ENCODE data around the gene SMYD1. TPM values are rescaled to one million over a fixed set of nuclear protein-coding genes. Genes with fewer than 3 reads are reported as not detected.

SMYD1 gene
- total RNA-seq, 1 donor from 2014 or later = not detected

DNA sequence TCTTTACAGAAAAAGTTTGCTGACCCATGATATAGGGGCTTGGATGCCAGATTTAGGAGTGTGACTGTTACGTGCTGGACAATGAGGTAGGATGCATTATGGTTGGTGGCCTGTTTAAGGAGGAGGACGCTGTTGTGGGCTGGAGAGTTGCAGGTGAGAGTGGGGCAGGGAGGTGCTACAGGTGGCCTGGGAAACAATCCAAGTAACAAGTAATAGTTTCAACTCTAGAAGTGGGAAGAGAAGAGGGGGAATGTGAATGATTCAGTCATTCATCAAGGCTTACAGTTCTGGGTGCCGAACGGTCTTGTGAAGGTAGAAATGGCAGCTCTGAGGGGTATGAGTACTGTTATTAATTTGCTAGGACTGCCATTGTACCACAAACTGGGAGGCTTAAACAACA, 54.1 kb downstream of the SMYD1 start:
- intact Hi-C loops (cut with micrococcal nuclease) = no loop called here
- no peak overlapping the region for H3K4me3 Mint-ChIP-seq

DNA sequence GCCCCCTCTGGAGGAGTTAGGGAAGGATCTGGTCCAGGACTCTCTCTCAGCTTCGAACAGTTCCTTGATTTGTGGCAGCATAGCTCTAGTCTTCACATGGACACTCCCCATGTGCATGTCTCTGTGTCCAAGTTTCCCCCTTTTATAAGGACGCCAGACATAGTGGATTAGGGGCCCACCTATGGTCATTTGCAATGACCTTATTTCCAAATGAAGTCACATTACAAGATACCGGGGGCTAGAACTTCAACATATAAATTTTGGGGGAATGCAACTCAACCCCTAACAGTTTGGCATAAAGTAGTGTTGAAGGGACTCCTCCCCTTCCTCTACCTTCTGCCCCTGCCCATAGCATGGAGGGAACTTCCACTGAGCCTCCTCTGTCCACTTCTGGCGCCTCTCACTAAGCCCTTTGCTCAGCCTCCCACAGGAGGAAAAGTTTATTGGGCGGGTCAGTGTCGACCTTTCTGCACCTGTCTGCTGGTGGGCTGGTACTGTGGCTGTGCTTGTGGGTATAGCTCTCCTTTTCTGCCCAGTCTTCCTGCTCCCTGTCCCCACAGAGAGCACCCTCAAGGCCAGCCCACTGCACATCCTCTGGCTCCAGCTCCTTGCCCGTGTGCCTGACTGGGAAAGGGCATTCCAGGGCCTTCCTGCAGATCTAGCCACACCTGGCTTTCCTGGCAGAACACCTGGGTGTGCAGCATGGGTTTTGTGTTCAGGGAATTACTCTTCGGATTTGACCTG, 54.7 kb downstream of the SMYD1 start:
- Mint-ChIP-seq H3K27me3 (ENCODE audit: insufficient read depth) (peaks cover 10% of the 10 kb centered on the region), H3K4me3 (no peak overlapping the region), H3K27ac (no peak overlapping the region), H3K36me3 (ENCODE audit: low read depth) (no peaks in the 10 kb centered on the region), H3K4me1 (ENCODE audit: low read depth) (no peaks in the 10 kb centered on the region), H3K9me3 (no peaks in the 10 kb centered on the region)
- intact Hi-C loops (cut with micrococcal nuclease) = no loop called here
- DNase-seq (ENCODE audit: low spot score) = no peak

More for the DNA sequence above, 54.1 kb downstream of the SMYD1 start:
- Mint-ChIP-seq H3K36me3 (ENCODE audit: low read depth) (no peaks in the 10 kb centered on the region), H3K27me3 (ENCODE audit: insufficient read depth) (peaks cover 10% of the 10 kb centered on the region), H3K27ac (no peak overlapping the region), H3K4me1 (ENCODE audit: low read depth) (no peaks in the 10 kb centered on the region), H3K9me3 (no peaks in the 10 kb centered on the region)
- no peak for DNase-seq (ENCODE audit: low spot score)

DNA sequence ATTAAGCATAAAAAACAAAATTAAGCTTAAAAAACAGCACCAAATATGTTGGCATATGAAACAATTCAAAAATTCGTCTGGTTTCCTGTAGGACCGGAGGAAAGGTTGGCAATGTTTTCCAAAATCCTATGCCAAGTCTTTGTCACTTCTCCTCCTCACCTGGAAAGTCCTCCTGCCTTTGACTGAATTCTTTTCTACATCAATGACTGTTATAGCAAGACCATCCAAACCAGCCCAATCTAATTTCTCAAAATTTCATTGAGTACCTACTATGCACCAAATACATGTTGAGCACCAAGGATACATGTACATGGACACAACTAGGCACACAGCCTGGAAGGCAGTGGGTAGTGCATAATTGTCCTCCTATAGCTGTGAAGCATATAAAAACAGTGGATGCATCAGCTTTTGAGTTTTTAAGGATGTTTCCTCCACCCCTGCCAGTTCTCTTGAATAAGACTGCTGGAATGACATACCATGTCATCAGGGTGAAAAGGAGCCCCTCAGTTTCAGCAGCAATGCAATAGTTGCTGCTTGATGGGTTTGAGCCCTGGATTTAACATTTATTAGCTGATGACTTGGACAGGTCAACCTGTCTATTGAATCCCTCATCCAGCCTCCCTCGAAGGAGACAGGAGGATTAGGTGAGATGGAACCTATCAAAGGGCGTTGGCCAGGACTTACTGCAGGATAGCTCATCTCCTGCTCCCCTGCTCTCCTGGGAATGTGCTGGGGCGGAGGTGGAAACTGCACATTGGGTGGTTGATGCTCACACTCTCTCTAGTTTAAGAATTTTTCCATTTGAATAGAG, 55.7 kb downstream of the SMYD1 start:
- Mint-ChIP-seq H3K4me3 (no peak overlapping the region), H3K4me1 (ENCODE audit: low read depth) (no peaks in the 10 kb centered on the region), H3K27me3 (ENCODE audit: insufficient read depth) (peaks cover 8% of the 10 kb centered on the region), H3K36me3 (ENCODE audit: low read depth) (no peaks in the 10 kb centered on the region), H3K27ac (no peak overlapping the region), H3K9me3 (no peaks in the 10 kb centered on the region)
- intact Hi-C loops (cut with micrococcal nuclease) = no loop called here
- no peak for DNase-seq (ENCODE audit: low spot score)

- intact Hi-C loops (cut with micrococcal nuclease) = no loop called here
- Mint-ChIP-seq H3K27ac (no peak overlapping the region), H3K36me3 (ENCODE audit: low read depth) (no peaks in the 10 kb centered on the region), H3K27me3 (ENCODE audit: insufficient read depth) (peaks cover 8% of the 10 kb centered on the region), H3K4me1 (ENCODE audit: low read depth) (no peaks in the 10 kb centered on the region), H3K9me3 (no peaks in the 10 kb centered on the region), H3K4me3 (no peak overlapping the region)
- no peak for DNase-seq (ENCODE audit: low spot score)
Measured at GRCh38 chr2:88123975-88124917, 56.6 kb downstream of the SMYD1 start.

DNA sequence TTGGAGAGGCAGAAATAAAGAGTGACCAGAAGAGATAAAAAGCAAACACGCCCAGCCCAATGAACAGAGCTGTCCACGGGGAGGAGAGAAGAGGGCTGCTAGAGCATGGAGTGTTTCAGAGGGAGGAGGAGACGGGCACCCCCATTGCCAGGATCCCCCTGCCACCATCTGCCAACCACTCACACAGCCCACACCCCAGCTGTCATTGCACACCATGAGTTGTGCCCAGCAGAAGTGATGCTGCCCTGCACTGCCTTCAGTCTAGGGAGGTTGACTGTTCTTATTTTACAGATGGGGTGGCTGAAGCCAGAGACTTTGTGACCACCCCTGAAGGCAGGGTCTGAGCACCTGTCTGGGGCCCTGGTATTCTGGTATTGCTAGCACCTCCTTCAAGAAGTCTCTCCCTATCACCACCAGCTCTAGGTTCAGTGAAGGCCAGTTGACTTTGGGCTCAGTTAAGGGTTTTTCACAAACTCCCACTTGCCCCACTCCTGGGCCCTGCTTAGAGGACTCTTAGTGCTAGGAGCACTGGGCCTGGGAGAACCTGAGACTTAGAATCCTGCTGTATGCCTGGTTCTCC, 57.8 kb downstream of the SMYD1 start:
- DNase-seq (ENCODE audit: low spot score) = no peak
- no peak overlapping the region for H3K27ac Mint-ChIP-seq
- no peak overlapping the region for H3K4me3 Mint-ChIP-seq
- H3K4me1 Mint-ChIP-seq (ENCODE audit: low read depth) = no peaks in the 10 kb centered on the region
- intact Hi-C loops (cut with micrococcal nuclease) = no loop called here
- no peaks in the 10 kb centered on the region for H3K9me3 Mint-ChIP-seq
- peaks cover 4% of the 10 kb centered on the region for H3K27me3 Mint-ChIP-seq (ENCODE audit: insufficient read depth)
- H3K36me3 Mint-ChIP-seq (ENCODE audit: low read depth) = no peaks in the 10 kb centered on the region

GRCh38 chr2:88125924-88126771, 58.5 kb downstream of the SMYD1 start:
- intact Hi-C loops (cut with micrococcal nuclease) = no loop called here
- Mint-ChIP-seq H3K36me3 (ENCODE audit: low read depth) (no peaks in the 10 kb centered on the region), H3K27ac (no peak overlapping the region), H3K4me3 (no peak overlapping the region), H3K27me3 (ENCODE audit: insufficient read depth) (peaks cover 4% of the 10 kb centered on the region), H3K9me3 (no peaks in the 10 kb centered on the region), H3K4me1 (ENCODE audit: low read depth) (no peaks in the 10 kb centered on the region)
- DNase-seq (ENCODE audit: low spot score) = no peak

GRCh38 chr2:88126772-88127637, 59.4 kb downstream of the SMYD1 start:
- Mint-ChIP-seq H3K27ac (no peak overlapping the region), H3K36me3 (ENCODE audit: low read depth) (no peaks in the 10 kb centered on the region), H3K27me3 (ENCODE audit: insufficient read depth) (peaks cover 4% of the 10 kb centered on the region), H3K4me3 (no peak overlapping the region), H3K9me3 (no peaks in the 10 kb centered on the region), H3K4me1 (ENCODE audit: low read depth) (no peaks in the 10 kb centered on the region)
- intact Hi-C loops (cut with micrococcal nuclease) = no loop called here
- DNase-seq (ENCODE audit: low spot score) = no peak

DNA sequence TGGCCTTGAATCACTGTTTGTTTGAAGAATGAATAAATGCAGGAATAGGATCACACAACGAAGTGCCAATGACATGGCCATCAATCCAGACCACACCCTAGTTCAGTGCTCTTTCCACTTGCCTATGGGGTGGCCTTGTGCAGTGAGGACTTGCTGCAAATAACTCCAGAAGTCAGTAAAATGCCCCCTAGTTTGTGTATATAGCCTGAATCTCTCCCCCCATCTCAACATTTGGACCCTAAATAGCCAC, 59.9 kb downstream of the SMYD1 start:
- no peak overlapping the region for H3K4me3 Mint-ChIP-seq
- H3K27me3 Mint-ChIP-seq (ENCODE audit: insufficient read depth) = peaks cover 4% of the 10 kb centered on the region
- no peak for DNase-seq (ENCODE audit: low spot score)
- no peak overlapping the region for H3K27ac Mint-ChIP-seq
- H3K4me1 Mint-ChIP-seq (ENCODE audit: low read depth) = no peaks in the 10 kb centered on the region
- no peaks in the 10 kb centered on the region for H3K36me3 Mint-ChIP-seq (ENCODE audit: low read depth)
- H3K9me3 Mint-ChIP-seq = no peaks in the 10 kb centered on the region
- intact Hi-C loops (cut with micrococcal nuclease) = no loop called here

DNA sequence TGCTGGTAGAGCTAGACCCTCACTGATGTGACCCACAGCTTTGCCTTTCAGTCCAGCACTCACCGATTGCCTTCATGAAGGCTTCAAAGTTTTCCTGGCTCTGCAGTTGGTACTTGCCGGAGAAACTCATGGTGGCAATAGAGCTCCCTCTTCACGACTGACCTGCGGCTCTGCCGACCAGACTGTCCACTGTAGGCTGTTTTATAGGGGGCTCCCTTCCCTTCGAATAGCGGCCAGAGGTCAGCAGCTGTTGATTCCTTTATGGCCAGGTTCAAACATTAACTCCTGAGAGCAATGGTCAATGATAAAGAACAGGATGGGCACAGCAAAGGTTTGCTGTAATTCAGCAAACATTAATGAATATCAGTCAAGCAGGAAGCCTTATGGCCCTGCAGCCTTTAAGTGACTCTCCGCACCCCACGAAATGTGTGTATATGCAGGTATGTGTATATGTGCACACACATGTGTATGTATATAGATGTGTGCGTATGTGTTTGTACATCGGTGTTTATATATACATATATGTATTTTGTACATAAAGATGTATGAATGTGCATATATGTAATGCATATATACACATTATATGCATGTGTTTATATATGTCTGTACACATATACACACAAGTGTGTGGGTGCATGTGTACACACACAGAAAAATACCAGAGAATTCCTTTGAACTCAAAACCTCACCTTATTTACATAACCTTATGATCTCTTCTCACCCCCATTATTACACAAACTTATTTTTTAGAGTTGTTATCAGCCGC, 60.4 kb downstream of the SMYD1 start, which contains the start of gene FABP1:
TSS of gene FABP1 (minus strand) at position 175 of the 766 bp plus-strand sequence. CDS start at position 130, 45 bp downstream.
- DNase-seq (ENCODE audit: low spot score) = no peak
- no peak within 1 kb of the TSS for H3K27ac Mint-ChIP-seq
- no peaks in the 10 kb centered on the region for H3K9me3 Mint-ChIP-seq
- intact Hi-C loops (cut with micrococcal nuclease) = no loop called here
- H3K27me3 Mint-ChIP-seq (ENCODE audit: insufficient read depth) = peaks cover 4% of the 10 kb centered on the region
- no peaks in the 10 kb centered on the region for H3K4me1 Mint-ChIP-seq (ENCODE audit: low read depth)
- H3K36me3 Mint-ChIP-seq (ENCODE audit: low read depth) = no peaks in the 10 kb centered on the region
- H3K4me3 Mint-ChIP-seq = no peak within 1 kb of the TSS

DNA sequence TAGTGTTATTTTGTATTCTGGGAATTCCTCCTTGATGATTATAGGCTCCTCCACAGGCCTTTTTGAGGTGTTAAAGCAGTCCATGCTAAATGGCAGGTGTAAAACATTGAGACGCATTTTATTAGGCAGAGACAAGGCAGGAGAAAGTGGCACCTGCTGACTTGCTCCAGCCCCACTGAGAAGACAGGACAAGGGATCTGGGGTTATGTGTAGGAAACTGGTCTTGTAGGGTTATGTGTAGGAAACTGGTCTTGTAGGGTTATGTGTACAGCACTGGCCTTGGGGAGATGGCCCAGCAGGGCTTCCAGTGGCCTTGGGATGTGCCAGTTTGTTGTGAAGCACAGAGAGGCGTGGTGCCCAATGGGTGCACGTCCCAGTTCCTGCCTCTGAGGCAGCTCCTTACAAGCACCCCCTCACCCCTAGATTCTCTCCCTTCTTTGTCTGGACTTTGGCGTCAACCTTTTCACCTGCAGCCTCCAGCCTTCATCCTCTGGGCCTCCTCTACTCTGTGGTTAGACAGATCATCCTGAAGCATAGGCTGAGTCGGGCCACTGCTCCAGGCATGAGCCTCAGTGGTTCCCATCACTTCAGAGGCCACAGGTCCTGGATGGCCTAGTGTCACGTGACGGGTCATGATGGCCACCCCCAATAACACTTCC, 61.2 kb downstream of the SMYD1 start:
- Mint-ChIP-seq H3K9me3 (no peaks in the 10 kb centered on the region), H3K36me3 (ENCODE audit: low read depth) (no peaks in the 10 kb centered on the region), H3K27me3 (ENCODE audit: insufficient read depth) (peaks cover 4% of the 10 kb centered on the region), H3K27ac (no peak overlapping the region), H3K4me1 (ENCODE audit: low read depth) (no peaks in the 10 kb centered on the region), H3K4me3 (no peak overlapping the region)
- intact Hi-C loops (cut with micrococcal nuclease) = no loop called here
- no peak for DNase-seq (ENCODE audit: low spot score)
